BJ (cell line): ENCODE data around the gene PLXDC1. TPM values are rescaled to one million over a fixed set of nuclear protein-coding genes. Genes with fewer than 3 reads are reported as not detected.

Experiments
- CTCF ChIA-PET: fragments of 350-600 bp; formaldehyde crosslinking; extraction: SDS; loops from one replicate; lab custom pipeline; 2021; ENCODE audit warnings: antibody characterized with exemption, inconsistent platforms; lab: Yijun Ruan, JAX
- POLR2A ChIA-PET: fragments of 300-600 bp; sonication (Branson Sonifier 250); formaldehyde crosslinking; extraction: SDS; loops from one replicate; lab custom pipeline; 2021; ENCODE audit warnings: antibody characterized with exemption; lab: Charles Lee
- DNase-seq: peaks from one replicate; pipeline ENCODE4 v3.0.0-alpha.2; 2011; ENCODE audit warnings: low read depth
- H3K27me3 ChIP-seq: 2 replicates; pipeline ENCODE4 v1.6.0; 2011; ENCODE audit warnings: low read length; ENCODE audit not compliant: control insufficient read depth, insufficient read depth
- H3K36me3 ChIP-seq: 2 replicates; pipeline ENCODE4 v1.5.1; 2011; ENCODE audit warnings: low read length; ENCODE audit not compliant: control insufficient read depth, insufficient read depth
- H3K4me3 ChIP-seq: 2 replicates; pipeline ENCODE4 v1.5.1; 2011; ENCODE audit warnings: low read depth, mild to moderate bottlenecking, control low read depth, low read length
- CTCF ChIP-seq: IDR thresholded peaks from 2 replicates; pipeline ENCODE4 v1.5.1; 2011; ENCODE audit warnings: low read depth, mild to moderate bottlenecking, control low read depth, inconsistent platforms, low read length, moderate library complexity; ENCODE audit not compliant: insufficient read depth
- polyA plus RNA-seq: library from polyadenylated mRNA; depleted of rRNA; stranded (reverse); fragments of >200 nt; gene quantifications from 2 replicates; pipeline ENCODE4 v1.2.3, GENCODE V29; 2011

PLXDC1 gene
- polyA plus RNA-seq, 1 experiment, result 5.0 TPM

- CTCF ChIA-PET, result interaction anchor here (0.6 to 3.9 kb wide), 29 partner anchors 9 to 305 kb away, joined by 3 to 73 read pairs (median 5); partner anchors contain the start of genes ARL5C, CACNB1, LASP1 and PLXDC1
- TF ChIP-seq CTCF, result peak; percentile 87
- no peaks in the 10 kb centered on the region for H3K27me3 ChIP-seq
- POLR2A ChIA-PET, result no interaction called here
- DNase-seq, result no peak
- no peak overlapping the region for H3K4me3 ChIP-seq
- H3K36me3 ChIP-seq, result peaks cover 16% of the 10 kb centered on the region
Observed at GRCh38 chr17:39174920-39175694, 23.7 kb upstream of the PLXDC1 start.

GRCh38 chr17:39173526-39174274 lies 22.3 kb upstream of the PLXDC1 start:
- ChIA-PET POLR2A (no interaction called here), CTCF (interaction anchor here (0.7 to 3.9 kb wide), 16 partner anchors 8 to 484 kb away, joined by 3 to 73 read pairs (median 10); partner anchors contain the start of genes ARL5C and PLXDC1)
- Histone ChIP-seq H3K4me3 (no peak overlapping the region), H3K36me3 (peaks cover 16% of the 10 kb centered on the region), H3K27me3 (no peaks in the 10 kb centered on the region)
- no peak for TF ChIP-seq CTCF
- DNase-seq, result no peak

GRCh38 chr17:39173080-39173479 lies 21.6 kb upstream of the PLXDC1 start:
- Histone ChIP-seq H3K4me3 (no peak overlapping the region), H3K36me3 (peaks cover 16% of the 10 kb centered on the region), H3K27me3 (no peaks in the 10 kb centered on the region)
- no peak for DNase-seq
- no peak for TF ChIP-seq CTCF
- POLR2A ChIA-PET, result no interaction called here
- CTCF ChIA-PET, result interaction anchor here (0.7 to 3.9 kb wide), 7 partner anchors 8 to 237 kb away, joined by 3 to 73 read pairs (median 18); partner anchors contain the start of genes ARL5C and PLXDC1

- DNase-seq, result no peak
- no peak overlapping the region for H3K4me3 ChIP-seq
- H3K27me3 ChIP-seq, result no peaks in the 10 kb centered on the region
- no peak for TF ChIP-seq CTCF
- H3K36me3 ChIP-seq, result peaks cover 9% of the 10 kb centered on the region
- ChIA-PET POLR2A (no interaction called here), CTCF (interaction anchor here (1.5 to 1.8 kb wide), 2 partner anchors 73 to 189 kb away, joined by 4 to 5 read pairs; no protein-coding TSS in a partner anchor)
Observed at GRCh38 chr17:39171933-39172332, 20.5 kb upstream of the PLXDC1 start.

GRCh38 chr17:39170558-39170957 lies 19.1 kb upstream of the PLXDC1 start:
- POLR2A ChIA-PET, result interaction anchor here (0.6 kb wide), 1 partner anchor 187 kb away, joined by 8 read pairs; no protein-coding TSS in a partner anchor
- TF ChIP-seq CTCF, result no peak
- Histone ChIP-seq H3K4me3 (no peak overlapping the region), H3K27me3 (peaks cover 13% of the 10 kb centered on the region), H3K36me3 (peaks cover 6% of the 10 kb centered on the region)
- CTCF ChIA-PET, result interaction anchor here (0.6 to 2.7 kb wide), 5 partner anchors 17 to 187 kb away, joined by 3 to 10 read pairs (median 4); no protein-coding TSS in a partner anchor
- DNase-seq, result no peak
